Measurements from ENCODE around the gene APOBEC3F. TPM values are rescaled to one million over a fixed set of nuclear protein-coding genes. Genes with fewer than 3 reads are reported as not detected.

The APOBEC3F gene
- total and polyA plus RNA-seq, 10 of the 15 experiments (the other 5 are each of a cell fraction or from before 2014, with no cell fraction given) = 7.4 to 29.1 (median 12.8) TPM

- BruUV-seq (replicated peaks) = no TSS peak
- peaks cover 47% of the 10 kb centered on the region for H3K4me1 ChIP-seq (ENCODE audit: control insufficient read depth, insufficient read depth, low read length)
- RAD21 ChIA-PET (ENCODE audit: unreplicated experiment) = interaction anchor here (1.4 kb wide), 1 partner anchor 23 kb away, joined by 4 read pairs; no protein-coding TSS in a partner anchor
- WGBS (ENCODE audit: insufficient coverage, insufficient replicate concordance, low lambda C conversion rate, missing lambda C conversion rate) = 27% methylated on average over 8 of the region's 8 CpGs
- H2AFZ ChIP-seq (ENCODE audit: control insufficient read depth, low read depth, low read length) = peak overlapping the region; percentile 29
- DNase-seq (ENCODE audit: low read depth, low spot score) (no peak), ATAC-seq (peak; percentile 49), FAIRE-seq (peak; percentile 66)
- POLR2A ChIA-PET = interaction anchor here (1.6 to 2.5 kb wide), 2 partner anchors 14 to 22 kb away, joined by 6 to 8 read pairs; partner anchors contain the start of gene APOBEC3G
- no peaks in the 10 kb centered on the region for H4K20me1 ChIP-seq (ENCODE audit: control insufficient read depth, insufficient read depth)
- 0 out of 2 replicates have a peak overlapping the region, but pooled peaks have one; percentile 50 for H3K4me2 ChIP-seq (ENCODE audit: control insufficient read depth, insufficient read depth)
- H3K9ac ChIP-seq (ENCODE audit: control insufficient read depth, insufficient read depth, low read length) = 0 out of 2 replicates have a peak overlapping the region, but pooled peaks have one; percentile 1
- no peaks in the 10 kb centered on the region for H3K9me3 ChIP-seq (replicated peaks; ENCODE audit: control insufficient read depth, insufficient read depth, low read length)
- intact Hi-C loops (cut with micrococcal nuclease; ENCODE audit: unreplicated experiment) = no loop called here
- H3K27me3 ChIP-seq (replicated peaks in 1 of 2; ENCODE audit: control insufficient read depth in 2 of 2, insufficient read depth in 2 of 2, low read length in 1 of 2) = no peaks in the 10 kb centered on the region
- no peaks in the 10 kb centered on the region; the same call in 1 of the 2 replicates for H3K79me2 ChIP-seq (ENCODE audit: control insufficient read depth, insufficient read depth, low read length)
- H3K36me3 ChIP-seq (ENCODE audit: control insufficient read depth in 2 of 2, insufficient read depth in 2 of 2, low read length in 1 of 2) = no peaks in the 10 kb centered on the region
- peak overlapping the region; percentile 13 for H3K27ac ChIP-seq (ENCODE audit: control insufficient read depth, insufficient read depth)
- CTCF ChIA-PET = interaction anchor here (1.1 to 1.4 kb wide), 3 partner anchors 19 to 27 kb away, joined by 3 read pairs; no protein-coding TSS in a partner anchor
- SMC1A ChIA-PET (ENCODE audit: uncharacterized antibody, unreplicated experiment) = no interaction called here
- no peak overlapping the region for H3K4me3 ChIP-seq
- in situ Hi-C loops (cut with MboI) = no loop called here
- no peak for TF ChIP-seq BRCA1 (IDR thresholded peaks at IDR 0.05; ENCODE audit: low read depth, low read length)
- TF ChIP-seq YBX1 (IDR thresholded peaks at IDR 0.05) = no peak
- TF ChIP-seq, protein P1, sequence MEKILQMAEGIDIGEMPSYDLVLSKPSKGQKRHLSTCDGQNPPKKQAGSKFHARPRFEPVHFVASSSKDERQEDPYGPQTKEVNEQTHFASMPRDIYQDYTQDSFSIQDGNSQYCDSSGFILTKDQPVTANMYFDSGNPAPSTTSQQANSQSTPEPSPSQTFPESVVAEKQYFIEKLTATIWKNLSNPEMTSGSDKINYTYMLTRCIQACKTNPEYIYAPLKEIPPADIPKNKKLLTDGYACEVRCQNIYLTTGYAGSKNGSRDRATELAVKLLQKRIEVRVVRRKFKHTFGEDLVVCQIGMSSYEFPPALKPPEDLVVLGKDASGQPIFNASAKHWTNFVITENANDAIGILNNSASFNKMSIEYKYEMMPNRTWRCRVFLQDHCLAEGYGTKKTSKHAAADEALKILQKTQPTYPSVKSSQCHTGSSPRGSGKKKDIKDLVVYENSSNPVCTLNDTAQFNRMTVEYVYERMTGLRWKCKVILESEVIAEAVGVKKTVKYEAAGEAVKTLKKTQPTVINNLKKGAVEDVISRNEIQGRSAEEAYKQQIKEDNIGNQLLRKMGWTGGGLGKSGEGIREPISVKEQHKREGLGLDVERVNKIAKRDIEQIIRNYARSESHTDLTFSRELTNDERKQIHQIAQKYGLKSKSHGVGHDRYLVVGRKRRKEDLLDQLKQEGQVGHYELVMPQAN (conservative IDR thresholded peaks at IDR 0.05) = no peak
- no peak for TF ChIP-seq ZNF384 (IDR thresholded peaks at IDR 0.05; ENCODE audit: borderline replicate concordance, low read depth, low read length)
- TF ChIP-seq, protein P2, sequence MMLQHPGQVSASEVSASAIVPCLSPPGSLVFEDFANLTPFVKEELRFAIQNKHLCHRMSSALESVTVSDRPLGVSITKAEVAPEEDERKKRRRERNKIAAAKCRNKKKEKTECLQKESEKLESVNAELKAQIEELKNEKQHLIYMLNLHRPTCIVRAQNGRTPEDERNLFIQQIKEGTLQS (IDR thresholded peaks at IDR 0.05; ENCODE audit: borderline replicate concordance, extremely low read depth, low read depth, low read length) = no peak
- TF ChIP-seq GABPA (IDR thresholded peaks at IDR 0.05; ENCODE audit: low read depth) = no peak
- no peak for TF ChIP-seq NR2C1 (IDR thresholded peaks at IDR 0.05)
- TF ChIP-seq MYB (IDR thresholded peaks at IDR 0.05; ENCODE audit: borderline replicate concordance, low read depth, low read length) = no peak
- 0 out of 4 replicates have a peak, but pooled peaks of 1 of the 2 experiments have one; percentile 17 for TF ChIP-seq ETV6 (conservative IDR thresholded peaks at IDR 0.05 in 1 of 2, IDR thresholded peaks at IDR 0.05 in 1 of 2; ENCODE audit: borderline replicate concordance in 1 of 2, low read depth in 1 of 2)
- TF ChIP-seq CBX5 (IDR thresholded peaks at IDR 0.05; ENCODE audit: low read depth) = no peak
- no peak for TF ChIP-seq TARDBP (IDR thresholded peaks at IDR 0.05; ENCODE audit: borderline replicate concordance)
- TF ChIP-seq SMC3 (IDR thresholded peaks at IDR 0.05; ENCODE audit: borderline replicate concordance, low read length) = no peak
- no peak for TF ChIP-seq EZH2 (IDR thresholded peaks at IDR 0.05; ENCODE audit: borderline replicate concordance, control insufficient read depth, low read depth, low read length)
- TF ChIP-seq SMARCA5 (IDR thresholded peaks at IDR 0.05) = no peak
- TF ChIP-seq SIN3A (IDR thresholded peaks at IDR 0.05; ENCODE audit: low read depth, low read length) = no peak
- TF ChIP-seq BCL3 (IDR thresholded peaks at IDR 0.05; ENCODE audit: borderline replicate concordance, insufficient read depth, low read depth, low read length, poor library complexity, severe bottlenecking) = no peak
- TF ChIP-seq CHD1 (IDR thresholded peaks at IDR 0.05; ENCODE audit: low read depth, low read length) = no peak
Measured at GRCh38 chr22:39092111-39092862, 51.6 kb downstream of the APOBEC3F start.
